Measurements from ENCODE around the gene CXorf65.

Gene CXorf65

GRCh38 chrX:71057848-71058530 lies 48.6 kb downstream of the CXorf65 start:
- DNase-seq: no peak

- DNase-seq: no peak
Measured at GRCh38 chrX:71056867-71057266, 49.7 kb downstream of the CXorf65 start.

All from activated CD8-positive, alpha-beta memory T cell treated with anti-CD3 and anti-CD28 coated beads, Interleukin-2, amount 50 U/mL, for 4 hours (primary cell).